ENCODE measurements around the gene IL31RA. TPM values are rescaled to one million over a fixed set of nuclear protein-coding genes. Genes with fewer than 3 reads are reported as not detected.
A peak's percentile ranks its signal among the peaks of the same experiment; 100 is the strongest.

Gene IL31RA
- total and polyA plus RNA-seq, 7 experiments from 2014 or later, result 0.39 to 1.5 TPM; not detected in 5

GRCh38 chr5:55855509-55855908 is 4.4 kb downstream of the IL31RA start:
- Mint-ChIP-seq H3K27ac (peak overlapping the region in 4 of 9 donors; percentile 17 to 74 (median 63)), H3K4me1 (peaks cover 17 to 68% (median 29%) of the 10 kb centered on the region in 7 donors), H3K9me3 (peaks cover 0 to 3% (median 0%) of the 10 kb centered on the region in 11 donors), H3K36me3 (peaks cover 0 to 10% (median 0%) of the 10 kb centered on the region in 5 donors), H3K4me3 (peak overlapping the region; percentile 16 to 76 (median 53)), H3K27me3 (peaks cover 0 to 4% (median 0%) of the 10 kb centered on the region in 5 donors)
- Histone ChIP-seq H3K4me3 (ENCODE audit: low read length) (no peak overlapping the region), H3K27me3 (ENCODE audit: control insufficient read depth in 2 of 2, insufficient read depth in 2 of 2, low read length in 2 of 2) (no peaks in the 10 kb centered on the region), H3K27ac (ENCODE audit: low read depth, low read length) (no peak overlapping the region), H3K36me3 (ENCODE audit: control insufficient read depth in 2 of 3, insufficient read depth in 3 of 3, low read length in 3 of 3) (no peaks in the 10 kb centered on the region), H3K4me1 (ENCODE audit: control insufficient read depth in 2 of 2, insufficient read depth in 2 of 2, low read length in 2 of 2) (peaks cover 14 to 24% of the 10 kb centered on the region in 2 donors), H3K9me3 (ENCODE audit: control insufficient read depth in 2 of 3, low read length in 3 of 3) (no peaks in the 10 kb centered on the region)
- intact Hi-C loops (cut with micrococcal nuclease), result loop anchor here in 1 of 2 donors (5.0 kb wide), 3 partner anchors 47 to 143 kb away; partner anchors contain the start of gene SLC38A9
- POLR2A ChIA-PET, result no interaction called here
- ATAC-seq, result no peak
- CTCF ChIA-PET, result interaction anchor here (0.6 kb wide), 1 partner anchor 1719 kb away, joined by 3 read pairs; no protein-coding TSS in a partner anchor
- DNase-seq, result peak in 7 of 9 donors; percentile 8 to 40 (median 29)

GRCh38 chr5:55856516-55857246 is 5.5 kb downstream of the IL31RA start:
- DNase-seq, result peak in 6 of 9 donors; percentile 5 to 51 (median 41)
- Mint-ChIP-seq H3K4me3 (peak overlapping the region in 9 of 10 donors; percentile 21 to 76 (median 52)), H3K4me1 (peaks cover 17 to 62% (median 29%) of the 10 kb centered on the region in 7 donors), H3K9me3 (peaks cover 0 to 9% (median 0%) of the 10 kb centered on the region in 11 donors), H3K27ac (peak overlapping the region in 8 of 9 donors; percentile 7 to 74 (median 63)), H3K36me3 (peaks cover 0 to 12% (median 2%) of the 10 kb centered on the region in 5 donors), H3K27me3 (no peaks in the 10 kb centered on the region)
- H3K4me1 ChIP-seq (ENCODE audit: control insufficient read depth in 2 of 2, insufficient read depth in 2 of 2, low read length in 2 of 2), result peaks cover 14 to 24% of the 10 kb centered on the region in 2 donors
- no peak overlapping the region for H3K4me3 ChIP-seq (ENCODE audit: low read length)
- H3K27ac ChIP-seq (ENCODE audit: low read depth, low read length), result no peak overlapping the region
- CTCF ChIA-PET, result no interaction called here
- no peaks in the 10 kb centered on the region for H3K36me3 ChIP-seq (ENCODE audit: control insufficient read depth in 2 of 3, insufficient read depth in 3 of 3, low read length in 3 of 3)
- H3K9me3 ChIP-seq (ENCODE audit: control insufficient read depth in 2 of 3, low read length in 3 of 3), result no peaks in the 10 kb centered on the region
- ATAC-seq, result peak; percentile 88
- POLR2A ChIA-PET, result interaction anchor here (0.6 kb wide), 1 partner anchor 614 kb away, joined by 6 read pairs; no protein-coding TSS in a partner anchor
- H3K27me3 ChIP-seq (ENCODE audit: control insufficient read depth in 2 of 2, insufficient read depth in 2 of 2, low read length in 2 of 2), result no peaks in the 10 kb centered on the region
- intact Hi-C loops (cut with micrococcal nuclease), result loop anchor here in 1 of 2 donors (2.0 to 5.0 kb wide), 4 partner anchors 46 to 144 kb away; partner anchors contain the start of gene SLC38A9

- POLR2A ChIA-PET, result no interaction called here
- Mint-ChIP-seq H3K27ac (peak overlapping the region in 5 of 9 donors; percentile 60 to 74 (median 66)), H3K4me3 (peak overlapping the region in 5 of 10 donors; percentile 37 to 76 (median 53)), H3K9me3 (peaks cover 0 to 11% (median 0%) of the 10 kb centered on the region in 11 donors), H3K36me3 (peaks cover 0 to 11% (median 4%) of the 10 kb centered on the region in 5 donors), H3K27me3 (no peaks in the 10 kb centered on the region), H3K4me1 (peaks cover 17 to 60% (median 29%) of the 10 kb centered on the region in 7 donors)
- CTCF ChIA-PET, result no interaction called here
- DNase-seq (no peak), ATAC-seq (no peak)
- Histone ChIP-seq H3K4me1 (ENCODE audit: control insufficient read depth in 2 of 2, insufficient read depth in 2 of 2, low read length in 2 of 2) (peaks cover 14 to 24% of the 10 kb centered on the region in 2 donors), H3K27me3 (ENCODE audit: control insufficient read depth in 2 of 2, insufficient read depth in 2 of 2, low read length in 2 of 2) (no peaks in the 10 kb centered on the region), H3K36me3 (ENCODE audit: control insufficient read depth in 2 of 3, insufficient read depth in 3 of 3, low read length in 3 of 3) (no peaks in the 10 kb centered on the region), H3K9me3 (ENCODE audit: control insufficient read depth in 2 of 3, low read length in 3 of 3) (no peaks in the 10 kb centered on the region), H3K4me3 (ENCODE audit: low read length) (no peak overlapping the region), H3K27ac (ENCODE audit: low read depth, low read length) (no peak overlapping the region)
- intact Hi-C loops (cut with micrococcal nuclease), result loop anchor here in 1 of 2 donors (2.0 to 5.0 kb wide), 4 partner anchors 45 to 145 kb away; partner anchors contain the start of gene SLC38A9
These were observed 6.1 kb downstream of the IL31RA start for GRCh38 chr5:55857247-55857640.

- no peaks in the 10 kb centered on the region for H3K27me3 Mint-ChIP-seq
- Histone ChIP-seq H3K27me3 (ENCODE audit: control insufficient read depth in 2 of 2, insufficient read depth in 2 of 2, low read length in 2 of 2) (no peaks in the 10 kb centered on the region), H3K9me3 (ENCODE audit: control insufficient read depth in 2 of 3, low read length in 3 of 3) (no peaks in the 10 kb centered on the region), H3K36me3 (ENCODE audit: control insufficient read depth in 2 of 3, insufficient read depth in 3 of 3, low read length in 3 of 3) (no peaks in the 10 kb centered on the region), H3K4me1 (ENCODE audit: control insufficient read depth in 2 of 2, insufficient read depth in 2 of 2, low read length in 2 of 2) (peaks cover 14 to 24% of the 10 kb centered on the region in 2 donors), H3K27ac (ENCODE audit: low read depth, low read length) (no peak overlapping the region), H3K4me3 (ENCODE audit: low read length) (no peak overlapping the region)
- ATAC-seq, result no peak
- H3K9me3 Mint-ChIP-seq, result peaks cover 0 to 11% (median 0%) of the 10 kb centered on the region in 11 donors
- H3K27ac Mint-ChIP-seq, result no peak overlapping the region
- CTCF ChIA-PET, result no interaction called here
- peaks cover 17 to 53% (median 29%) of the 10 kb centered on the region in 7 donors for H3K4me1 Mint-ChIP-seq
- H3K36me3 Mint-ChIP-seq, result peaks cover 0 to 11% (median 4%) of the 10 kb centered on the region in 5 donors
- POLR2A ChIA-PET, result interaction anchor here (0.5 kb wide), 1 partner anchor 62 kb away, joined by 9 read pairs; no protein-coding TSS in a partner anchor
- intact Hi-C loops (cut with micrococcal nuclease), result loop anchor here in 1 of 2 donors (5.0 kb wide), 3 partner anchors 44 to 146 kb away; partner anchors contain the start of gene SLC38A9
- no peak for DNase-seq
- no peak overlapping the region for H3K4me3 Mint-ChIP-seq
These were observed 6.9 kb downstream of the IL31RA start for GRCh38 chr5:55858104-55858503.

GRCh38 chr5:55860288-55860687 is 9.1 kb downstream of the IL31RA start:
- Histone ChIP-seq H3K9me3 (ENCODE audit: control insufficient read depth in 2 of 3, low read length in 3 of 3) (no peaks in the 10 kb centered on the region), H3K27ac (ENCODE audit: low read depth, low read length) (no peak overlapping the region), H3K27me3 (ENCODE audit: control insufficient read depth in 2 of 2, insufficient read depth in 2 of 2, low read length in 2 of 2) (no peaks in the 10 kb centered on the region), H3K4me1 (ENCODE audit: control insufficient read depth in 2 of 2, insufficient read depth in 2 of 2, low read length in 2 of 2) (peaks cover 14 to 24% of the 10 kb centered on the region in 2 donors), H3K4me3 (ENCODE audit: low read length) (no peak overlapping the region), H3K36me3 (ENCODE audit: control insufficient read depth in 2 of 3, insufficient read depth in 3 of 3, low read length in 3 of 3) (no peaks in the 10 kb centered on the region)
- ChIA-PET POLR2A (no interaction called here), CTCF (no interaction called here)
- Mint-ChIP-seq H3K36me3 (peaks cover 0 to 11% (median 4%) of the 10 kb centered on the region in 5 donors), H3K9me3 (peaks cover 0 to 11% (median 0%) of the 10 kb centered on the region in 11 donors), H3K27ac (no peak overlapping the region), H3K27me3 (no peaks in the 10 kb centered on the region), H3K4me1 (peaks cover 15 to 36% (median 28%) of the 10 kb centered on the region in 7 donors), H3K4me3 (no peak overlapping the region)
- intact Hi-C loops (cut with micrococcal nuclease), result no loop called here
- DNase-seq (no peak), ATAC-seq (peak; percentile 36)

- Mint-ChIP-seq H3K27me3 (no peaks in the 10 kb centered on the region), H3K4me3 (no peak overlapping the region), H3K36me3 (peaks cover 0 to 11% (median 4%) of the 10 kb centered on the region in 5 donors), H3K27ac (no peak overlapping the region), H3K9me3 (peaks cover 0 to 11% (median 0%) of the 10 kb centered on the region in 11 donors), H3K4me1 (peaks cover 13 to 33% (median 25%) of the 10 kb centered on the region in 7 donors)
- ChIA-PET CTCF (no interaction called here), POLR2A (no interaction called here)
- H3K27me3 ChIP-seq (ENCODE audit: control insufficient read depth in 2 of 2, insufficient read depth in 2 of 2, low read length in 2 of 2), result no peaks in the 10 kb centered on the region
- no peak overlapping the region for H3K4me3 ChIP-seq (ENCODE audit: low read length)
- no peaks in the 10 kb centered on the region for H3K9me3 ChIP-seq (ENCODE audit: control insufficient read depth in 2 of 3, low read length in 3 of 3)
- peaks cover 14 to 20% of the 10 kb centered on the region in 2 donors for H3K4me1 ChIP-seq (ENCODE audit: control insufficient read depth in 2 of 2, insufficient read depth in 2 of 2, low read length in 2 of 2)
- no peak for ATAC-seq
- intact Hi-C loops (cut with micrococcal nuclease), result no loop called here
- no peak overlapping the region for H3K27ac ChIP-seq (ENCODE audit: low read depth, low read length)
- H3K36me3 ChIP-seq (ENCODE audit: control insufficient read depth in 2 of 3, insufficient read depth in 3 of 3, low read length in 3 of 3), result no peaks in the 10 kb centered on the region
- no peak for DNase-seq
These were observed 9.6 kb downstream of the IL31RA start for GRCh38 chr5:55860709-55861108.

Data from naive thymus-derived CD4-positive, alpha-beta T cell (primary cell).